Right kidney (tissue), 1 donor: ENCODE measurements around the gene ELP4.

ENCODE experiments used
- DNase-seq: peaks from one replicate; pipeline ENCODE4 v3.0.0-alpha.2; 2016

The ELP4 gene

GRCh38 chr11:31800398-31801265, 291.1 kb downstream of the ELP4 start:
- peak; percentile 29 for DNase-seq

- DNase-seq, result peak; percentile 48
Observed at GRCh38 chr11:31801298-31801702, 291.7 kb downstream of the ELP4 start.

- no peak for DNase-seq
Observed at GRCh38 chr11:31802000-31802551, 292.5 kb downstream of the ELP4 start.

GRCh38 chr11:31802609-31802989, 293.0 kb downstream of the ELP4 start:
- DNase-seq, result peak; percentile 52

- DNase-seq, result peak; percentile 50
Observed at GRCh38 chr11:31802990-31803812, 293.6 kb downstream of the ELP4 start.

- peak; percentile 46 for DNase-seq
Observed at GRCh38 chr11:31803813-31804311, 294.3 kb downstream of the ELP4 start.

GRCh38 chr11:31804312-31805036, 294.9 kb downstream of the ELP4 start:
- peak; percentile 57 for DNase-seq

GRCh38 chr11:31805037-31805628, 295.6 kb downstream of the ELP4 start:
- peak; percentile 60 for DNase-seq

- DNase-seq, result peak; percentile 51
Observed at GRCh38 chr11:31805629-31806185, 296.1 kb downstream of the ELP4 start.

- peak; percentile 45 for DNase-seq
Observed at GRCh38 chr11:31806186-31806927, 296.8 kb downstream of the ELP4 start.

- DNase-seq, result peak; percentile 33
Observed at GRCh38 chr11:31806928-31807798, 297.6 kb downstream of the ELP4 start.

GRCh38 chr11:31807799-31808667, 298.5 kb downstream of the ELP4 start:
- DNase-seq, result peak; percentile 10

- peak; percentile 37 for DNase-seq
Observed at GRCh38 chr11:31808721-31809540, 299.4 kb downstream of the ELP4 start.

GRCh38 chr11:31809541-31809856, 299.9 kb downstream of the ELP4 start:
- no peak for DNase-seq

GRCh38 chr11:31809857-31810778, 300.6 kb downstream of the ELP4 start:
- peak; percentile 94 for DNase-seq

- DNase-seq, result peak; percentile 65
Observed at GRCh38 chr11:31810779-31811647, 301.4 kb downstream of the ELP4 start, which contains the start of gene PAX6. TSS of gene PAX6 (minus strand) at chr11:31811322. CDS start at chr11:31806411, 4,911 bp downstream.
